Activated naive CD8-positive, alpha-beta T cell treated with anti-CD3 and anti-CD28 coated beads for 36 hours (primary cell): ENCODE data around the gene CACNA1S. TPM values are rescaled to one million over a fixed set of nuclear protein-coding genes. Genes with fewer than 3 reads are reported as not detected.

Experiments
- DNase-seq: peaks from one replicate; pipeline ENCODE4 v3.0.0; 2021
- H3K27ac Mint-ChIP-seq: one replicate; pipeline ENCODE4 v1.8.0; 2022; ENCODE audit warnings: mild to moderate bottlenecking, moderate library complexity, mixed read lengths
- H3K27me3 Mint-ChIP-seq: one replicate; pipeline ENCODE4 v1.8.0; 2022; ENCODE audit warnings: mild to moderate bottlenecking, mixed read lengths
- H3K36me3 Mint-ChIP-seq: one replicate; pipeline ENCODE4 v1.8.0; 2021; ENCODE audit warnings: mild to moderate bottlenecking, mixed read lengths
- H3K4me1 Mint-ChIP-seq: one replicate; pipeline ENCODE4 v1.8.0; 2021; ENCODE audit warnings: mixed read lengths
- H3K4me3 Mint-ChIP-seq: one replicate; pipeline ENCODE4 v1.8.0; 2022; ENCODE audit warnings: mild to moderate bottlenecking, moderate library complexity, mixed read lengths
- H3K9me3 Mint-ChIP-seq: one replicate; pipeline ENCODE4 v1.8.0; 2022; ENCODE audit warnings: mixed read lengths
- total RNA-seq, 2 experiments: library from RNA; stranded (reverse); gene quantifications; one replicate each; pipeline ENCODE4 v1.2.3, GENCODE V29; 2021

CACNA1S gene
- total RNA-seq, 2 experiments from 2014 or later = not detected

GRCh38 chr1:201020040-201020591 lies 92.1 kb downstream of the CACNA1S start:
- peaks cover 20% of the 10 kb centered on the region for H3K36me3 Mint-ChIP-seq
- peak overlapping the region; percentile 100 for H3K27ac Mint-ChIP-seq

GRCh38 chr1:201019321-201019977 lies 92.8 kb downstream of the CACNA1S start:
- peak overlapping the region; percentile 100 for H3K27ac Mint-ChIP-seq

More at GRCh38 chr1:201020040-201020591, 92.1 kb downstream of the CACNA1S start:
- peaks cover 76% of the 10 kb centered on the region for H3K4me1 Mint-ChIP-seq
- DNase-seq = peak; percentile 59
- no peaks in the 10 kb centered on the region for H3K9me3 Mint-ChIP-seq
- H3K4me3 Mint-ChIP-seq = peak overlapping the region; percentile 98
- no peaks in the 10 kb centered on the region for H3K27me3 Mint-ChIP-seq

GRCh38 chr1:201017828-201018163 lies 94.4 kb downstream of the CACNA1S start:
- peak overlapping the region; percentile 100 for H3K27ac Mint-ChIP-seq
- H3K4me3 Mint-ChIP-seq = peak overlapping the region; percentile 64
- H3K4me1 Mint-ChIP-seq = peaks cover 87% of the 10 kb centered on the region
- H3K36me3 Mint-ChIP-seq = peaks cover 26% of the 10 kb centered on the region
- no peaks in the 10 kb centered on the region for H3K27me3 Mint-ChIP-seq
- no peak for DNase-seq
- H3K9me3 Mint-ChIP-seq = no peaks in the 10 kb centered on the region

More at GRCh38 chr1:201019321-201019977, 92.8 kb downstream of the CACNA1S start:
- Mint-ChIP-seq H3K4me1 (peaks cover 77% of the 10 kb centered on the region), H3K36me3 (peaks cover 25% of the 10 kb centered on the region), H3K9me3 (no peaks in the 10 kb centered on the region), H3K27me3 (no peaks in the 10 kb centered on the region), H3K4me3 (peak overlapping the region; percentile 98)
- DNase-seq = peak; percentile 88

GRCh38 chr1:201016943-201017827 lies 95.0 kb downstream of the CACNA1S start:
- Mint-ChIP-seq H3K36me3 (peaks cover 24% of the 10 kb centered on the region), H3K27me3 (no peaks in the 10 kb centered on the region), H3K27ac (peak overlapping the region; percentile 100), H3K4me1 (peaks cover 87% of the 10 kb centered on the region), H3K9me3 (no peaks in the 10 kb centered on the region), H3K4me3 (no peak overlapping the region)
- no peak for DNase-seq

- H3K27ac Mint-ChIP-seq = peak overlapping the region; percentile 90
- no peaks in the 10 kb centered on the region for H3K9me3 Mint-ChIP-seq
- DNase-seq = no peak
- peak overlapping the region; percentile 55 for H3K4me3 Mint-ChIP-seq
- H3K36me3 Mint-ChIP-seq = peaks cover 25% of the 10 kb centered on the region
- H3K4me1 Mint-ChIP-seq = peaks cover 89% of the 10 kb centered on the region
- no peaks in the 10 kb centered on the region for H3K27me3 Mint-ChIP-seq
Observed at GRCh38 chr1:201016211-201016651, 96.0 kb downstream of the CACNA1S start.

- Mint-ChIP-seq H3K4me1 (peaks cover 89% of the 10 kb centered on the region), H3K9me3 (no peaks in the 10 kb centered on the region), H3K27ac (peak overlapping the region; percentile 90), H3K36me3 (peaks cover 25% of the 10 kb centered on the region), H3K4me3 (peak overlapping the region; percentile 55), H3K27me3 (no peaks in the 10 kb centered on the region)
- no peak for DNase-seq
Observed at GRCh38 chr1:201015551-201016091, 96.6 kb downstream of the CACNA1S start.

GRCh38 chr1:201014816-201015200 lies 97.4 kb downstream of the CACNA1S start:
- H3K9me3 Mint-ChIP-seq = no peaks in the 10 kb centered on the region
- peaks cover 84% of the 10 kb centered on the region for H3K4me1 Mint-ChIP-seq
- H3K4me3 Mint-ChIP-seq = peak overlapping the region; percentile 29
- DNase-seq = no peak
- H3K27ac Mint-ChIP-seq = peak overlapping the region; percentile 66
- H3K27me3 Mint-ChIP-seq = no peaks in the 10 kb centered on the region
- H3K36me3 Mint-ChIP-seq = peaks cover 25% of the 10 kb centered on the region

GRCh38 chr1:201013991-201014815 lies 98.0 kb downstream of the CACNA1S start:
- H3K27ac Mint-ChIP-seq = peak overlapping the region; percentile 66
- peak overlapping the region; percentile 29 for H3K4me3 Mint-ChIP-seq

GRCh38 chr1:201013031-201013485 lies 99.2 kb downstream of the CACNA1S start:
- Mint-ChIP-seq H3K4me1 (peaks cover 77% of the 10 kb centered on the region), H3K27ac (peak overlapping the region; percentile 64), H3K9me3 (no peaks in the 10 kb centered on the region), H3K27me3 (no peaks in the 10 kb centered on the region), H3K4me3 (peak overlapping the region; percentile 47), H3K36me3 (peaks cover 15% of the 10 kb centered on the region)
- no peak for DNase-seq

More at GRCh38 chr1:201013991-201014815, 98.0 kb downstream of the CACNA1S start:
- DNase-seq = no peak
- Mint-ChIP-seq H3K9me3 (no peaks in the 10 kb centered on the region), H3K36me3 (peaks cover 23% of the 10 kb centered on the region), H3K27me3 (no peaks in the 10 kb centered on the region), H3K4me1 (peaks cover 83% of the 10 kb centered on the region)

GRCh38 chr1:201011616-201012015 lies 100.6 kb downstream of the CACNA1S start:
- Mint-ChIP-seq H3K27me3 (no peaks in the 10 kb centered on the region), H3K4me3 (no peak overlapping the region), H3K27ac (no peak overlapping the region), H3K9me3 (no peaks in the 10 kb centered on the region), H3K36me3 (peaks cover 11% of the 10 kb centered on the region), H3K4me1 (peaks cover 65% of the 10 kb centered on the region)
- no peak for DNase-seq

- H3K36me3 Mint-ChIP-seq = peaks cover 12% of the 10 kb centered on the region
- no peak overlapping the region for H3K4me3 Mint-ChIP-seq
- peaks cover 51% of the 10 kb centered on the region for H3K4me1 Mint-ChIP-seq
- no peak overlapping the region for H3K27ac Mint-ChIP-seq
- DNase-seq = no peak
- H3K27me3 Mint-ChIP-seq = no peaks in the 10 kb centered on the region
- H3K9me3 Mint-ChIP-seq = no peaks in the 10 kb centered on the region
Observed at GRCh38 chr1:201009962-201010645, 102.1 kb downstream of the CACNA1S start.

GRCh38 chr1:201008666-201009360 lies 103.4 kb downstream of the CACNA1S start:
- Mint-ChIP-seq H3K4me3 (no peak overlapping the region), H3K27ac (no peak overlapping the region), H3K9me3 (no peaks in the 10 kb centered on the region), H3K4me1 (peaks cover 39% of the 10 kb centered on the region), H3K27me3 (no peaks in the 10 kb centered on the region), H3K36me3 (peaks cover 8% of the 10 kb centered on the region)
- DNase-seq = no peak

- H3K27ac Mint-ChIP-seq = no peak overlapping the region
- DNase-seq = no peak
- H3K27me3 Mint-ChIP-seq = no peaks in the 10 kb centered on the region
- H3K4me3 Mint-ChIP-seq = no peak overlapping the region
- H3K36me3 Mint-ChIP-seq = peaks cover 8% of the 10 kb centered on the region
- no peaks in the 10 kb centered on the region for H3K9me3 Mint-ChIP-seq
- H3K4me1 Mint-ChIP-seq = peaks cover 32% of the 10 kb centered on the region
Observed at GRCh38 chr1:201007481-201007880, 104.7 kb downstream of the CACNA1S start.
